Hepatocyte (in vitro differentiated cells): Measurements from ENCODE around the gene FLCN. TPM values are rescaled to one million over a fixed set of nuclear protein-coding genes. Genes with fewer than 3 reads are reported as not detected.

Experiments
- DNase-seq: peaks from one replicate; pipeline ENCODE4 v3.0.0-alpha.2; 2016; ENCODE audit warnings: low spot score
- H2AFZ ChIP-seq: fragments of 200-600 bp; sonication (generic); 2 replicates; pipeline ENCODE4 v1.6.0; 2016; ENCODE audit warnings: antibody characterized with exemption, mild to moderate bottlenecking
- H3K27ac ChIP-seq: fragments of 200-600 bp; sonication (generic); 2 replicates; pipeline ENCODE4 v1.5.1; 2016; ENCODE audit warnings: mild to moderate bottlenecking
- H3K27me3 ChIP-seq: fragments of 200-600 bp; sonication (generic); 2 replicates; pipeline ENCODE4 v1.6.1; 2016
- H3K36me3 ChIP-seq: fragments of 200-600 bp; sonication (generic); replicated peaks from 2 replicates; pipeline ENCODE4 v1.5.1; 2016; ENCODE audit warnings: low read depth; ENCODE audit not compliant: insufficient read depth
- H3K4me1 ChIP-seq: fragments of 200-600 bp; sonication (generic); 2 replicates; pipeline ENCODE4 v1.5.1; 2016; ENCODE audit warnings: mild to moderate bottlenecking, moderate library complexity; ENCODE audit not compliant: insufficient read depth
- H3K4me2 ChIP-seq: fragments of 200-600 bp; sonication (generic); 2 replicates; pipeline ENCODE4 v1.6.0; 2016
- H3K4me3 ChIP-seq: fragments of 200-600 bp; sonication (generic); 2 replicates; pipeline ENCODE4 v1.5.1; 2016; ENCODE audit warnings: mild to moderate bottlenecking
- H3K79me2 ChIP-seq: fragments of 200-600 bp; sonication (generic); 2 replicates; pipeline ENCODE4 v1.6.0; 2017; ENCODE audit warnings: mild to moderate bottlenecking
- H3K9me2 ChIP-seq: fragments of 200-600 bp; sonication (generic); replicated peaks from 2 replicates; pipeline ENCODE4 v1.6.0; 2017; ENCODE audit warnings: mild to moderate bottlenecking; ENCODE audit not compliant: insufficient read depth
- H3K9me3 ChIP-seq: fragments of 200-600 bp; sonication (generic); 2 replicates; pipeline ENCODE4 v1.5.1; 2016; ENCODE audit warnings: low read depth, mild to moderate bottlenecking
- H4K20me1 ChIP-seq: fragments of 200-600 bp; sonication (generic); 2 replicates; pipeline ENCODE4 v1.6.0; 2016; ENCODE audit warnings: mild to moderate bottlenecking; ENCODE audit not compliant: insufficient read depth, poor library complexity, severe bottlenecking
- CTCF ChIP-seq: fragments of 200-600 bp; sonication (generic); IDR thresholded peaks from 2 replicates; pipeline ENCODE4 v1.5.1; 2016; ENCODE audit warnings: antibody characterized with exemption, mild to moderate bottlenecking; ENCODE audit not compliant: poor library complexity
- EZH2 ChIP-seq: fragments of 200-600 bp; sonication (generic); IDR thresholded peaks from 2 replicates; pipeline ENCODE4 v1.6.1; 2016; ENCODE audit warnings: antibody characterized with exemption, mild to moderate bottlenecking, borderline replicate concordance
- EZH2phosphoT487 ChIP-seq: fragments of 200-600 bp; sonication (generic); IDR thresholded peaks from one replicate; pipeline ENCODE4 v1.6.1; 2018; ENCODE audit warnings: antibody characterized with exemption, mild to moderate bottlenecking, low read depth, moderate library complexity; ENCODE audit not compliant: unreplicated experiment, severe bottlenecking
- WGBS: methylation state at CpG from one replicate; pipeline ENCODE4 v1.1.6; 2016; ENCODE audit warnings: low lambda C conversion rate; ENCODE audit errors: missing lambda C conversion rate; 5-methylcytosine and 5-hydroxymethylcytosine counted together
- polyA plus RNA-seq: library from polyadenylated mRNA; unstranded; fragments of >200 nt; fragmentation: Nextera tagmentation; extraction: Ambion mirVana; gene quantifications from 2 replicates; pipeline ENCODE4 v1.2.1, GENCODE V29; 2016
- total RNA-seq: library from RNA; depleted of rRNA; stranded (reverse); fragments of >200 nt; gene quantifications from 2 replicates; pipeline ENCODE4 v1.2.3, GENCODE V29; 2014

FLCN gene
- total and polyA plus RNA-seq, 2 experiments from 2014 or later: 31.0 to 66.2 TPM

GRCh38 chr17:17175917-17176316 is 61.1 kb downstream of the FLCN start:
- no peak overlapping the region for H3K4me3 ChIP-seq
- DNase-seq: no peak
- no peaks in the 10 kb centered on the region for H3K27me3 ChIP-seq
- no peaks in the 10 kb centered on the region for H3K4me1 ChIP-seq
- no peaks in the 10 kb centered on the region for H4K20me1 ChIP-seq
- no peaks in the 10 kb centered on the region for H3K36me3 ChIP-seq
- H2AFZ ChIP-seq: no peak overlapping the region
- no peak overlapping the region for H3K4me2 ChIP-seq
- no peak overlapping the region for H3K27ac ChIP-seq
- no peaks in the 10 kb centered on the region for H3K9me3 ChIP-seq
- 96% methylated on average over 12 of the region's 12 CpGs for whole genome bisulfite sequencing
- H3K9me2 ChIP-seq: no peaks in the 10 kb centered on the region
- TF ChIP-seq EZH2 (no peak), EZH2phosphoT487 (no peak), CTCF (no peak)
- H3K79me2 ChIP-seq: no peaks in the 10 kb centered on the region

GRCh38 chr17:17175340-17175739 is 61.6 kb downstream of the FLCN start:
- Histone ChIP-seq H3K27me3 (no peaks in the 10 kb centered on the region), H2AFZ (no peak overlapping the region), H3K79me2 (no peaks in the 10 kb centered on the region), H3K4me1 (no peaks in the 10 kb centered on the region), H4K20me1 (no peaks in the 10 kb centered on the region), H3K27ac (no peak overlapping the region), H3K36me3 (no peaks in the 10 kb centered on the region), H3K4me2 (no peak overlapping the region), H3K4me3 (no peak overlapping the region), H3K9me3 (no peaks in the 10 kb centered on the region), H3K9me2 (no peaks in the 10 kb centered on the region)
- TF ChIP-seq CTCF (no peak), EZH2phosphoT487 (no peak), EZH2 (no peak)
- no peak for DNase-seq
- 92% methylated on average over 8 of the region's 8 CpGs for whole genome bisulfite sequencing

GRCh38 chr17:17173921-17174320 is 63.0 kb downstream of the FLCN start:
- H3K27ac ChIP-seq: no peak overlapping the region
- H3K9me3 ChIP-seq: no peaks in the 10 kb centered on the region
- TF ChIP-seq EZH2phosphoT487: no peak
- no peak for TF ChIP-seq EZH2
- no peak for TF ChIP-seq CTCF
- H3K4me1 ChIP-seq: no peaks in the 10 kb centered on the region
- no peaks in the 10 kb centered on the region for H3K79me2 ChIP-seq
- no peaks in the 10 kb centered on the region for H3K27me3 ChIP-seq
- H3K4me2 ChIP-seq: no peak overlapping the region
- H3K4me3 ChIP-seq: no peak overlapping the region
- 99% methylated on average over 14 of the region's 14 CpGs for WGBS
- DNase-seq: no peak
- H4K20me1 ChIP-seq: no peaks in the 10 kb centered on the region
- H2AFZ ChIP-seq: no peak overlapping the region
- no peaks in the 10 kb centered on the region for H3K9me2 ChIP-seq
- H3K36me3 ChIP-seq: no peaks in the 10 kb centered on the region

GRCh38 chr17:17172990-17173389 is 64.0 kb downstream of the FLCN start:
- no peak for DNase-seq
- no peaks in the 10 kb centered on the region for H3K79me2 ChIP-seq
- no peaks in the 10 kb centered on the region for H3K9me2 ChIP-seq
- no peak overlapping the region for H3K27ac ChIP-seq
- no peak overlapping the region for H3K4me2 ChIP-seq
- H3K9me3 ChIP-seq: no peaks in the 10 kb centered on the region
- H4K20me1 ChIP-seq: no peaks in the 10 kb centered on the region
- H3K36me3 ChIP-seq: no peaks in the 10 kb centered on the region
- H2AFZ ChIP-seq: no peak overlapping the region
- TF ChIP-seq CTCF (no peak), EZH2phosphoT487 (no peak), EZH2 (no peak)
- no peak overlapping the region for H3K4me3 ChIP-seq
- H3K4me1 ChIP-seq: no peaks in the 10 kb centered on the region
- WGBS: 98% methylated on average over 9 of the region's 9 CpGs
- H3K27me3 ChIP-seq: no peaks in the 10 kb centered on the region
